ENCODE results near the gene TTC9B. TPM values are rescaled to one million over a fixed set of nuclear protein-coding genes. Genes with fewer than 3 reads are reported as not detected.
"Not testable (repeated sequence)": the region's sequence is repeated elsewhere in the genome, so short reads cannot be mapped to it uniquely, and the experiment has no call there.

TTC9B gene
- total and polyA plus RNA-seq, 2 experiments from 2014 or later: not detected

- 68 to 77% methylated on average over 5 of the region's 5 CpGs for WGBS, 2 experiments (ENCODE audit: low coverage in 1 of 2, low lambda C conversion rate in 2 of 2, missing lambda C conversion rate in 2 of 2)
- H3K27me3 ChIP-seq (replicated peaks; ENCODE audit: insufficient read depth): no peaks in the 10 kb centered on the region
- H3K4me2 ChIP-seq (ENCODE audit: unreplicated experiment): no peak overlapping the region
- H3K9me2 ChIP-seq (ENCODE audit: insufficient read depth): no peaks in the 10 kb centered on the region
- H3K27ac ChIP-seq: no peak overlapping the region
- in situ Hi-C loops (cut with MboI): no loop called here
- TF ChIP-seq EZH2 (IDR thresholded peaks at IDR 0.05; ENCODE audit: insufficient read depth, poor library complexity, severe bottlenecking) (no peak), EZH2phosphoT487 (IDR thresholded peaks at IDR 0.05; ENCODE audit: insufficient read depth, low read depth) (no peak)
- peaks cover 6% of the 10 kb centered on the region; the same call in 1 of the 2 replicates for H3F3A ChIP-seq (ENCODE audit: insufficient read depth)
- no peak for DNase-seq
- H3K4me1 ChIP-seq (ENCODE audit: insufficient read depth): peaks cover 6% of the 10 kb centered on the region; the same call in 1 of the 2 replicates
- H2AFZ ChIP-seq: no peak overlapping the region
- H3K9ac ChIP-seq: no peak overlapping the region
- H3K4me3 ChIP-seq: no peak overlapping the region
- H3K36me3 ChIP-seq (ENCODE audit: low read depth): no peaks in the 10 kb centered on the region
- H4K20me1 ChIP-seq (ENCODE audit: insufficient read depth): no peaks in the 10 kb centered on the region
- H3K9me3 ChIP-seq (ENCODE audit: low read depth): no peaks in the 10 kb centered on the region
- H3K79me2 ChIP-seq (ENCODE audit: insufficient read depth): no peaks in the 10 kb centered on the region
These were observed 42.4 kb downstream of the TTC9B start for GRCh38 chr19:40175820-40176219.

- TF ChIP-seq EZH2 (IDR thresholded peaks at IDR 0.05; ENCODE audit: insufficient read depth, poor library complexity, severe bottlenecking) (no peak), EZH2phosphoT487 (IDR thresholded peaks at IDR 0.05; ENCODE audit: insufficient read depth, low read depth) (no peak)
- Histone ChIP-seq H2AFZ (no peak overlapping the region), H3F3A (ENCODE audit: insufficient read depth) (peaks cover 6% of the 10 kb centered on the region; the same call in 1 of the 2 replicates), H3K9me2 (ENCODE audit: insufficient read depth) (no peaks in the 10 kb centered on the region), H3K36me3 (ENCODE audit: low read depth) (no peaks in the 10 kb centered on the region), H3K9me3 (ENCODE audit: low read depth) (no peaks in the 10 kb centered on the region), H3K9ac (no peak overlapping the region), H3K27me3 (replicated peaks; ENCODE audit: insufficient read depth) (no peaks in the 10 kb centered on the region), H3K27ac (no peak overlapping the region), H3K4me1 (ENCODE audit: insufficient read depth) (peaks cover 6% of the 10 kb centered on the region; the same call in 1 of the 2 replicates), H3K4me2 (ENCODE audit: unreplicated experiment) (no peak overlapping the region), H3K4me3 (no peak overlapping the region), H4K20me1 (ENCODE audit: insufficient read depth) (no peaks in the 10 kb centered on the region), H3K79me2 (ENCODE audit: insufficient read depth) (no peaks in the 10 kb centered on the region)
- in situ Hi-C loops (cut with MboI): no loop called here
- WGBS, 2 experiments (ENCODE audit: low coverage in 1 of 2, low lambda C conversion rate in 2 of 2, missing lambda C conversion rate in 2 of 2): 54% methylated on average over 4 of the region's 4 CpGs
- no peak for DNase-seq
These were observed 44.1 kb downstream of the TTC9B start for GRCh38 chr19:40174092-40174491.

- H3K9me2 ChIP-seq (ENCODE audit: insufficient read depth); H3K4me3 ChIP-seq; H3K79me2 ChIP-seq (ENCODE audit: insufficient read depth); H3K36me3 ChIP-seq (ENCODE audit: low read depth); H2AFZ ChIP-seq; H3K27ac ChIP-seq; H3K27me3 ChIP-seq (replicated peaks; ENCODE audit: insufficient read depth); H3K4me2 ChIP-seq (ENCODE audit: unreplicated experiment); H3K4me1 ChIP-seq (ENCODE audit: insufficient read depth); H4K20me1 ChIP-seq (ENCODE audit: insufficient read depth); H3K9ac ChIP-seq; H3F3A ChIP-seq (ENCODE audit: insufficient read depth); DNase-seq; H3K9me3 ChIP-seq (ENCODE audit: low read depth); in situ Hi-C loops (cut with MboI): not testable (repeated sequence)
- WGBS, 2 experiments (ENCODE audit: low coverage in 1 of 2, low lambda C conversion rate in 2 of 2, missing lambda C conversion rate in 2 of 2): 51 to 59% methylated on average over 4 of the region's 4 CpGs
These were observed 46.9 kb downstream of the TTC9B start for GRCh38 chr19:40171293-40171692.

GRCh38 chr19:40170303-40170989, 47.7 kb downstream of the TTC9B start:
- H3K9me3 ChIP-seq (ENCODE audit: low read depth); H3K27me3 ChIP-seq (replicated peaks; ENCODE audit: insufficient read depth); H3K79me2 ChIP-seq (ENCODE audit: insufficient read depth); H3F3A ChIP-seq (ENCODE audit: insufficient read depth); H4K20me1 ChIP-seq (ENCODE audit: insufficient read depth); H2AFZ ChIP-seq; H3K4me1 ChIP-seq (ENCODE audit: insufficient read depth); in situ Hi-C loops (cut with MboI); H3K4me2 ChIP-seq (ENCODE audit: unreplicated experiment); DNase-seq; H3K36me3 ChIP-seq (ENCODE audit: low read depth); H3K9ac ChIP-seq; H3K9me2 ChIP-seq (ENCODE audit: insufficient read depth); H3K27ac ChIP-seq; H3K4me3 ChIP-seq: not testable (repeated sequence)
- WGBS, 2 experiments (ENCODE audit: low coverage in 1 of 2, low lambda C conversion rate in 2 of 2, missing lambda C conversion rate in 2 of 2): 87 to 88% methylated on average over 20 to 39 of the region's 39 CpGs

- H4K20me1 ChIP-seq (ENCODE audit: insufficient read depth); H3K4me1 ChIP-seq (ENCODE audit: insufficient read depth); in situ Hi-C loops (cut with MboI); DNase-seq; H3K9me3 ChIP-seq (ENCODE audit: low read depth); H3K4me2 ChIP-seq (ENCODE audit: unreplicated experiment); H2AFZ ChIP-seq; H3F3A ChIP-seq (ENCODE audit: insufficient read depth); H3K27me3 ChIP-seq (replicated peaks; ENCODE audit: insufficient read depth); H3K27ac ChIP-seq; H3K9me2 ChIP-seq (ENCODE audit: insufficient read depth); H3K79me2 ChIP-seq (ENCODE audit: insufficient read depth); H3K9ac ChIP-seq; H3K4me3 ChIP-seq; H3K36me3 ChIP-seq (ENCODE audit: low read depth): not testable (repeated sequence)
- 61 to 77% methylated on average over 16 to 30 of the region's 30 CpGs for WGBS, 2 experiments (ENCODE audit: low coverage in 1 of 2, low lambda C conversion rate in 2 of 2, missing lambda C conversion rate in 2 of 2)
These were observed 48.5 kb downstream of the TTC9B start for GRCh38 chr19:40169482-40170302.

Other genes starting within 250 kb of the TTC9B start
- 94.8 and 137 TPM in 2 replicates for gene PSMC4, start 247.2 kb downstream of the TTC9B start, total RNA-seq (2014; rRNA removed; shearing (Covaris generic))
- gene PSMC4, start 247.2 kb downstream of the TTC9B start, polyA plus RNA-seq (2016; fragmentation: Nextera tagmentation; extraction: Ambion mirVana): 112 and 113 TPM in 2 replicates
- gene ZNF546, start 221.3 kb downstream of the TTC9B start, total RNA-seq (2014; rRNA removed; shearing (Covaris generic)): 1.4 and 6.1 TPM in 2 replicates
- 1.2 and 2.1 TPM in 2 replicates for gene ZNF546, start 221.3 kb downstream of the TTC9B start, polyA plus RNA-seq (2016; fragmentation: Nextera tagmentation; extraction: Ambion mirVana)
- 5.1 and 12.0 TPM in 2 replicates for gene ZNF780B, start 162.2 kb downstream of the TTC9B start, total RNA-seq (2014; rRNA removed; shearing (Covaris generic))
- gene ZNF780B, start 162.2 kb downstream of the TTC9B start, polyA plus RNA-seq (2016; fragmentation: Nextera tagmentation; extraction: Ambion mirVana): 2.9 and 3.3 TPM in 2 replicates
- 6.1 and 7.2 TPM in 2 replicates for gene ZNF780A, start 127.4 kb downstream of the TTC9B start, total RNA-seq (2014; rRNA removed; shearing (Covaris generic))
- 3.6 and 3.9 TPM in 2 replicates for gene ZNF780A, start 127.4 kb downstream of the TTC9B start, polyA plus RNA-seq (2016; fragmentation: Nextera tagmentation; extraction: Ambion mirVana)
- gene MAP3K10, start 27.0 kb downstream of the TTC9B start, total RNA-seq (2014; rRNA removed; shearing (Covaris generic)): 8.6 and 13.1 TPM in 2 replicates
- gene MAP3K10, start 27.0 kb downstream of the TTC9B start, polyA plus RNA-seq (2016; fragmentation: Nextera tagmentation; extraction: Ambion mirVana): 1.4 and 1.8 TPM in 2 replicates
- gene CCNP, start 8.3 kb upstream of the TTC9B start, total RNA-seq (2014; rRNA removed; shearing (Covaris generic)): not detected in 2 replicates
- 0.19 and 0.23 TPM in 2 replicates for gene CCNP, start 8.3 kb upstream of the TTC9B start, polyA plus RNA-seq (2016; fragmentation: Nextera tagmentation; extraction: Ambion mirVana)
- 123 and 145 TPM in 2 replicates for gene AKT2, start 67.0 kb upstream of the TTC9B start, total RNA-seq (2014; rRNA removed; shearing (Covaris generic))
- gene AKT2, start 67.0 kb upstream of the TTC9B start, polyA plus RNA-seq (2016; fragmentation: Nextera tagmentation; extraction: Ambion mirVana): 41.5 and 42.5 TPM in 2 replicates
- 6.2 and 13.2 TPM in 2 replicates for gene C19orf47, start 130.0 kb upstream of the TTC9B start, total RNA-seq (2014; rRNA removed; shearing (Covaris generic))
- 10.9 and 11.2 TPM in 2 replicates for gene C19orf47, start 130.0 kb upstream of the TTC9B start, polyA plus RNA-seq (2016; fragmentation: Nextera tagmentation; extraction: Ambion mirVana)
- gene PLD3, start 130.3 kb upstream of the TTC9B start, total RNA-seq (2014; rRNA removed; shearing (Covaris generic)): 483 and 536 TPM in 2 replicates
- 361 and 373 TPM in 2 replicates for gene PLD3, start 130.3 kb upstream of the TTC9B start, polyA plus RNA-seq (2016; fragmentation: Nextera tagmentation; extraction: Ambion mirVana)
- 0.43 TPM in 1 of 2 replicates, not detected in the other for gene HIPK4, start 171.8 kb upstream of the TTC9B start, total RNA-seq (2014; rRNA removed; shearing (Covaris generic))
- 0.08 and 0.19 TPM in 2 replicates for gene HIPK4, start 171.8 kb upstream of the TTC9B start, polyA plus RNA-seq (2016; fragmentation: Nextera tagmentation; extraction: Ambion mirVana)
- gene PRX, start 195.0 kb upstream of the TTC9B start, total RNA-seq (2014; rRNA removed; shearing (Covaris generic)): 3.8 and 4.0 TPM in 2 replicates
- gene PRX, start 195.0 kb upstream of the TTC9B start, polyA plus RNA-seq (2016; fragmentation: Nextera tagmentation; extraction: Ambion mirVana): 0.52 and 0.54 TPM in 2 replicates
- 31.7 and 40.2 TPM in 2 replicates for gene SERTAD1, start 207.6 kb upstream of the TTC9B start, total RNA-seq (2014; rRNA removed; shearing (Covaris generic))
- gene SERTAD1, start 207.6 kb upstream of the TTC9B start, polyA plus RNA-seq (2016; fragmentation: Nextera tagmentation; extraction: Ambion mirVana): 34.5 and 36.2 TPM in 2 replicates
- 21.8 and 37.9 TPM in 2 replicates for gene SERTAD3, start 226.0 kb upstream of the TTC9B start, total RNA-seq (2014; rRNA removed; shearing (Covaris generic))
- 40.7 and 41.2 TPM in 2 replicates for gene SERTAD3, start 226.0 kb upstream of the TTC9B start, polyA plus RNA-seq (2016; fragmentation: Nextera tagmentation; extraction: Ambion mirVana)
- 50.7 and 71.1 TPM in 2 replicates for gene BLVRB, start 247.4 kb upstream of the TTC9B start, total RNA-seq (2014; rRNA removed; shearing (Covaris generic))
- 52.7 and 56.9 TPM in 2 replicates for gene BLVRB, start 247.4 kb upstream of the TTC9B start, polyA plus RNA-seq (2016; fragmentation: Nextera tagmentation; extraction: Ambion mirVana)
- 2.1 and 2.8 TPM in 2 replicates for gene SPTBN4, start 248.6 kb upstream of the TTC9B start, total RNA-seq (2014; rRNA removed; shearing (Covaris generic))
- 0.24 and 0.69 TPM in 2 replicates for gene SPTBN4, start 248.6 kb upstream of the TTC9B start, polyA plus RNA-seq (2016; fragmentation: Nextera tagmentation; extraction: Ambion mirVana)